ENCODE measurements around the gene SLC5A8.

Gene SLC5A8

GRCh38 chr12:101127521-101128219, 82.4 kb downstream of the SLC5A8 start:
- no peaks in the 10 kb centered on the region for H3K9me3 ChIP-seq (ENCODE audit: low read length)
- H3K4me1 ChIP-seq (ENCODE audit: insufficient read depth, low read length): no peaks in the 10 kb centered on the region
- H3K4me3 ChIP-seq (ENCODE audit: low read length): no peak overlapping the region

GRCh38 chr12:101117842-101118241, 92.2 kb downstream of the SLC5A8 start:
- Histone ChIP-seq H3K9me3 (ENCODE audit: low read length) (no peaks in the 10 kb centered on the region), H3K4me3 (ENCODE audit: low read length) (no peak overlapping the region), H3K36me3 (ENCODE audit: insufficient read depth, low read length) (no peaks in the 10 kb centered on the region), H2AFZ (ENCODE audit: low read depth, low read length) (no peak overlapping the region), H3K27me3 (ENCODE audit: insufficient read depth, low read length) (no peaks in the 10 kb centered on the region), H3K4me1 (ENCODE audit: insufficient read depth, low read length) (no peaks in the 10 kb centered on the region)

More at GRCh38 chr12:101127521-101128219, 82.4 kb downstream of the SLC5A8 start:
- H2AFZ ChIP-seq (ENCODE audit: low read depth, low read length): no peak overlapping the region
- no peaks in the 10 kb centered on the region for H3K36me3 ChIP-seq (ENCODE audit: insufficient read depth, low read length)
- H3K27me3 ChIP-seq (ENCODE audit: insufficient read depth, low read length): no peaks in the 10 kb centered on the region

- no peak overlapping the region for H2AFZ ChIP-seq (ENCODE audit: low read depth, low read length)
- no peak overlapping the region for H3K4me3 ChIP-seq (ENCODE audit: low read length)
- no peaks in the 10 kb centered on the region for H3K27me3 ChIP-seq (ENCODE audit: insufficient read depth, low read length)
- H3K36me3 ChIP-seq (ENCODE audit: insufficient read depth, low read length): no peaks in the 10 kb centered on the region
- no peaks in the 10 kb centered on the region for H3K4me1 ChIP-seq (ENCODE audit: insufficient read depth, low read length)
- no peaks in the 10 kb centered on the region for H3K9me3 ChIP-seq (ENCODE audit: low read length)
These were observed 93.1 kb downstream of the SLC5A8 start for GRCh38 chr12:101116911-101117310.

- Histone ChIP-seq H2AFZ (ENCODE audit: low read depth, low read length) (no peak overlapping the region), H3K4me3 (ENCODE audit: low read length) (no peak overlapping the region), H3K4me1 (ENCODE audit: insufficient read depth, low read length) (no peaks in the 10 kb centered on the region), H3K27me3 (ENCODE audit: insufficient read depth, low read length) (no peaks in the 10 kb centered on the region), H3K36me3 (ENCODE audit: insufficient read depth, low read length) (no peaks in the 10 kb centered on the region), H3K9me3 (ENCODE audit: low read length) (no peaks in the 10 kb centered on the region)
These were observed 94.7 kb downstream of the SLC5A8 start for GRCh38 chr12:101115326-101115725.

- Histone ChIP-seq H3K36me3 (ENCODE audit: insufficient read depth, low read length) (no peaks in the 10 kb centered on the region), H2AFZ (ENCODE audit: low read depth, low read length) (no peak overlapping the region), H3K4me1 (ENCODE audit: insufficient read depth, low read length) (no peaks in the 10 kb centered on the region), H3K27me3 (ENCODE audit: insufficient read depth, low read length) (no peaks in the 10 kb centered on the region), H3K4me3 (ENCODE audit: low read length) (no peak overlapping the region), H3K9me3 (ENCODE audit: low read length) (no peaks in the 10 kb centered on the region)
These were observed 98.6 kb downstream of the SLC5A8 start for GRCh38 chr12:101111441-101111840.

GRCh38 chr12:101110866-101111265, 99.2 kb downstream of the SLC5A8 start:
- H3K36me3 ChIP-seq (ENCODE audit: insufficient read depth, low read length): no peaks in the 10 kb centered on the region
- no peak overlapping the region for H2AFZ ChIP-seq (ENCODE audit: low read depth, low read length)
- no peaks in the 10 kb centered on the region for H3K27me3 ChIP-seq (ENCODE audit: insufficient read depth, low read length)
- H3K4me1 ChIP-seq (ENCODE audit: insufficient read depth, low read length): no peaks in the 10 kb centered on the region
- H3K9me3 ChIP-seq (ENCODE audit: low read length): no peaks in the 10 kb centered on the region
- no peak overlapping the region for H3K4me3 ChIP-seq (ENCODE audit: low read length)

- Histone ChIP-seq H3K4me1 (ENCODE audit: insufficient read depth, low read length) (no peaks in the 10 kb centered on the region), H3K36me3 (ENCODE audit: insufficient read depth, low read length) (no peaks in the 10 kb centered on the region), H3K9me3 (ENCODE audit: low read length) (no peaks in the 10 kb centered on the region), H3K4me3 (ENCODE audit: low read length) (no peak overlapping the region), H3K27me3 (ENCODE audit: insufficient read depth, low read length) (no peaks in the 10 kb centered on the region), H2AFZ (ENCODE audit: low read depth, low read length) (no peak overlapping the region)
These were observed 101.9 kb downstream of the SLC5A8 start for GRCh38 chr12:101108130-101108529.

- Histone ChIP-seq H3K36me3 (ENCODE audit: insufficient read depth, low read length) (no peaks in the 10 kb centered on the region), H3K27me3 (ENCODE audit: insufficient read depth, low read length) (no peaks in the 10 kb centered on the region), H2AFZ (ENCODE audit: low read depth, low read length) (no peak overlapping the region), H3K9me3 (ENCODE audit: low read length) (no peaks in the 10 kb centered on the region), H3K4me3 (ENCODE audit: low read length) (no peak overlapping the region), H3K4me1 (ENCODE audit: insufficient read depth, low read length) (no peaks in the 10 kb centered on the region)
These were observed 102.8 kb downstream of the SLC5A8 start for GRCh38 chr12:101107032-101107763.
